Psoas muscle (tissue), 8 donors: ENCODE data around the gene GTF3C1. TPM values are rescaled to one million over a fixed set of nuclear protein-coding genes. Genes with fewer than 3 reads are reported as not detected.

ENCODE experiments used
- ATAC-seq, 4 donors: fragments of 200-7000 bp; cut with Tn5 transposase; one replicate each; pipeline ENCODE4 v1.9.1; 2020; ENCODE audit warnings: moderate library complexity in 3 of 4, mild to moderate bottlenecking in 2 of 4
- DNase-seq, 2 donors: peaks; one replicate each; pipeline ENCODE4 v3.0.0-alpha.2; 2020
- H3K27ac ChIP-seq: fragments of 200-600 bp; one replicate; pipeline ENCODE4 v1.8.0; 2022
- H3K27me3 ChIP-seq, 3 donors: fragments of 200-600 bp in 1 of 3; one replicate each; pipeline versions ENCODE4 v1.6.1 to v1.8.0; 2013 to 2022; ENCODE audit warnings: low read length in 2 of 3, mild to moderate bottlenecking in 2 of 3, moderate library complexity in 1 of 3; ENCODE audit not compliant: insufficient read depth in 3 of 3
- H3K36me3 ChIP-seq, 2 donors: fragments of 200-600 bp in 1 of 2; one replicate each; pipeline versions ENCODE4 v1.6.1 to v1.8.0; 2013 to 2022; ENCODE audit warnings: low read depth in 1 of 2, mild to moderate bottlenecking in 1 of 2, moderate library complexity in 1 of 2; ENCODE audit not compliant: insufficient read depth in 1 of 2
- H3K4me1 ChIP-seq: fragments of 200-600 bp; one replicate; pipeline ENCODE4 v1.8.0; 2022
- H3K4me3 ChIP-seq: fragments of 200-600 bp; one replicate; pipeline ENCODE4 v1.8.0; 2022; ENCODE audit warnings: mild to moderate bottlenecking
- H3K9me3 ChIP-seq: fragments of 200-600 bp; one replicate; pipeline ENCODE4 v1.8.0; 2022
- WGBS, 3 donors: extraction: QIAGEN DNeasy Blood & Tissue Kit; methylation state at CpG; one replicate each; pipeline versions ENCODE4 v1.1.6 to v1.1.7; 2013; 5-methylcytosine and 5-hydroxymethylcytosine counted together
- intact Hi-C, 2 donors: fragments of 100-400 bp; cut with DNase I; formaldehyde crosslinking; loops; one replicate each; pipeline versions ENCODE4 v1.11.0 to v1.14.2; 2022
- polyA plus RNA-seq, 3 donors: library from polyadenylated mRNA; stranded (reverse); fragments of 200-250 nt; gene quantifications; one replicate each; pipeline ENCODE4 v1.2.3, GENCODE V29; 2013
- total RNA-seq, 4 donors: library from RNA; stranded (reverse); fragmentation: NEBNext Ultra II Directional in 2 of 4; extraction: Animal tissue kit (Norgen Biotek cat#: 25700) in 2 of 4; gene quantifications; one replicate each; pipeline versions ENCODE4 v1.2.1 to v1.2.4, GENCODE V29; 2021 to 2023
- TF ChIP-seq, protein P1 (sequence below): fragments of 200-600 bp; IDR thresholded peaks from one replicate; pipeline ENCODE4 v1.8.0; 2022; ENCODE audit warnings: antibody characterized with exemption
- donor health status: healthy with polysubstance abuse.
- donor health status: DM: no; HTN: no; CAD: no; lungs with moderate emphysema.
- donor health status: Bipolar disorder and iron deficiency.
- donor health status: healthy.
- donor health status: DM: yes; HTN: yes; CAD: no.
- donor health status: DM: no; HTN: no; CAD: no.
- donor health status: DM: no; HTN: no; CAD: no.
- donor health status: DM: yes; HTN: yes; CAD: no.

GTF3C1 gene
- total and polyA plus RNA-seq, 7 donors: 35.2 to 95.5 (median 50.6) TPM

DNA sequence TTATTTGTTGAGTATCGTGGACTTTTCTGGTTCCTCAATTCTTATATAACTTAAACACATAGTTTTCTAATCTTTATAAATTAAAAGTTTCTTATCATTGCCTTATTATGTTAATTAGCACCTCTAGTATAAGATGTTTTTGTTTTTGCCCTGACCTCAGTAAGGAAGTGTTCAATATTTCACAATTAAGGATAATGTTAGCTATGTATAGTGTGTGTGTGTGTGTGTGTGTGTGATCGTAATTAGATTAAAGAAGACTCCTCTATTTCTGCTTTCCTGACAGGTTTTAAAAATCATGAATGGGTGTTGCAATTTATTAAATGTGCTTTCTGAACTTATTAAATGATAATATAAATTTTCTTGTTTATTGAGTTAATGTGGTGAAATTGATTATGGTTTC is 135.8 kb downstream of the GTF3C1 start:
- ATAC-seq: no peak

DNA sequence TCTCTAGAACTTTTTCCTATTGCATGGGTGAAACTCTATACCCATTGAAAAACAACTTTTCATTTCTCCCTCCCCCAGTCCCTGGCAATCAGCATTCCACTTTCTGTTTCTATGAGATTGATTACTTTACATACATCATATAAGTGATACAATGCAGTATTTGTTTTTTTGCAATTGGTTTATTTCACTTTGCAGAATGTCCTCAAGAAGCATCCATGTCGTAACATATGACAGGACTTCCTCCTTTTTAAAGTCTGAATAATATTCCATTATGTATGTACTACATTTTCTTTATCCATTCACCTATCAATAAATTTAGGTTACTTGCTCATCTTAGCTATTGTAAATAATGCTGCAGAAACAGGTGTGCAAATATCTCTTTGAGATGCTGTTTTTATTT is 139.0 kb downstream of the GTF3C1 start:
- 87 to 92% (median 91%) methylated on average over 1 of the region's 1 CpG for WGBS, 3 donors
- no peak for DNase-seq
- H3K27ac ChIP-seq: no peak overlapping the region
- H3K36me3 ChIP-seq: no peaks in the 10 kb centered on the region
- ATAC-seq: no peak
- H3K4me3 ChIP-seq: no peak overlapping the region
- H3K4me1 ChIP-seq: no peaks in the 10 kb centered on the region
- peaks cover 20% of the 10 kb centered on the region for H3K9me3 ChIP-seq
- peaks cover 0 to 3% (median 0%) of the 10 kb centered on the region in 3 donors for H3K27me3 ChIP-seq
- intact Hi-C loops: no loop called here
- TF ChIP-seq, protein P1, sequence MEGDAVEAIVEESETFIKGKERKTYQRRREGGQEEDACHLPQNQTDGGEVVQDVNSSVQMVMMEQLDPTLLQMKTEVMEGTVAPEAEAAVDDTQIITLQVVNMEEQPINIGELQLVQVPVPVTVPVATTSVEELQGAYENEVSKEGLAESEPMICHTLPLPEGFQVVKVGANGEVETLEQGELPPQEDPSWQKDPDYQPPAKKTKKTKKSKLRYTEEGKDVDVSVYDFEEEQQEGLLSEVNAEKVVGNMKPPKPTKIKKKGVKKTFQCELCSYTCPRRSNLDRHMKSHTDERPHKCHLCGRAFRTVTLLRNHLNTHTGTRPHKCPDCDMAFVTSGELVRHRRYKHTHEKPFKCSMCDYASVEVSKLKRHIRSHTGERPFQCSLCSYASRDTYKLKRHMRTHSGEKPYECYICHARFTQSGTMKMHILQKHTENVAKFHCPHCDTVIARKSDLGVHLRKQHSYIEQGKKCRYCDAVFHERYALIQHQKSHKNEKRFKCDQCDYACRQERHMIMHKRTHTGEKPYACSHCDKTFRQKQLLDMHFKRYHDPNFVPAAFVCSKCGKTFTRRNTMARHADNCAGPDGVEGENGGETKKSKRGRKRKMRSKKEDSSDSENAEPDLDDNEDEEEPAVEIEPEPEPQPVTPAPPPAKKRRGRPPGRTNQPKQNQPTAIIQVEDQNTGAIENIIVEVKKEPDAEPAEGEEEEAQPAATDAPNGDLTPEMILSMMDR: no peak

More for the DNA sequence above, 135.8 kb downstream of the GTF3C1 start:
- DNase-seq: no peak
- peaks cover 20% of the 10 kb centered on the region for H3K9me3 ChIP-seq
- no peaks in the 10 kb centered on the region for H3K36me3 ChIP-seq
- peaks cover 0 to 2% (median 0%) of the 10 kb centered on the region in 3 donors for H3K27me3 ChIP-seq
- no peak overlapping the region for H3K27ac ChIP-seq
- H3K4me3 ChIP-seq: no peak overlapping the region
- no peaks in the 10 kb centered on the region for H3K4me1 ChIP-seq
- 86 to 96% (median 90%) methylated on average over 2 of the region's 2 CpGs for WGBS, 3 donors
- intact Hi-C loops: no loop called here
- TF ChIP-seq, protein P1: no peak

Other genes starting within 250 kb of the GTF3C1 start
- gene IL4R, start 235.9 kb downstream of the GTF3C1 start, total RNA-seq: 1 to 10 TPM; 5.8 to 9.6 (median 8.1) TPM
- gene IL4R, start 235.9 kb downstream of the GTF3C1 start, polyA plus RNA-seq: 1 to 10 TPM; 2.1 to 6.5 (median 4.5) TPM
- gene IL21R, start 147.7 kb downstream of the GTF3C1 start, total RNA-seq: under 1 TPM in 3 of 4 donors, not detected in 1; 0.08 to 0.15 (median 0.12) TPM
- gene IL21R, start 147.7 kb downstream of the GTF3C1 start, polyA plus RNA-seq: under 1 TPM in 2 of 3 donors, not detected in 1; 0.01 to 0.05 TPM
- gene KATNIP, start 231 bp upstream of the GTF3C1 start, total RNA-seq: 1 to 10 TPM; 4.5 to 8.7 (median 6.4) TPM
- gene KATNIP, start 231 bp upstream of the GTF3C1 start, polyA plus RNA-seq: 1 to 10 TPM; 4.7 to 9.6 (median 5.3) TPM